Activated CD4-positive, alpha-beta T cell treated with anti-CD3 and anti-CD28 coated beads, Interleukin-2, Interleukin-6, amounts not matched to agents 100 ng/mL and 50 ng/mL, durations not matched to agents 16 hours and 8 hours (primary cell): ENCODE results near the gene FBXL7.

Experiments used
- DNase-seq: peaks from one replicate; pipeline ENCODE4 v3.0.0-alpha.2; 2020

The FBXL7 gene

DNA sequence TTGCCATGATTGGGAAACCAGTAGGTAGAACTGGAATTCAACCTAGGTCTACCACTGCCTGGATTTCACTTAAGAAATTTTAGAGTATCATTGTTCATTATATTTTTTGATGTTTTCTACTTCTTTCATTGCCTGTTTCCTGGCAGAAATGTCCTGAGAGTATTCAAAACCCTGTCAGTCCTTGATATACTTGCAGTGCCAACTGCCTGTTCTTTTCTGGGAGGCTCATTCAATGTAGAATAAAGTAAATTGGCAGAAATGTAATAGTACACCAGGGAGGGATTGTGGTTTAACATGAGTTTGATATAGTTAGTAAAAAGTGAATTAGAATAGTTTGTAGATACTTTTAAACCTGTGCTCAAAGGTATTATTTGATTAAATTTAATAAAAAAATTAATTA, 286.3 kb downstream of the FBXL7 start:
- no peak for DNase-seq

DNA sequence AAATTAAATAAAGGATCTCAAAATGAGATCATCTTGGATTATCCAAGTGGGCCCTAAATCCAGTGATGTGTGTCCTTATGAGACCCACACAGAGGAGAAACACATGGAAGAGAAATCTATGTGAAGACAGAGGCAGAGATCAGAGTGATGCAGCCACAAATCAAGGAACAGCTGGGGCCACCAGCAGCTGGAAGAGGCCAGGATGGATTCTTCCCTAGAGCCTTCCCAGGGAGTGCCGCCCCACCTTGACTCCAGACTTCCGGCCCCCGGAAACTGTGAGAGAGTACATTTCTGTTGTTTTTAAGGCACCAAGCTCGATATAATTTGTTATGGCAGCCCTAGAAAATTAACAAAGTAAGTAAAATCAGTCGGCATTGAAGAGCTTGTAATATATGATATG, 286.9 kb downstream of the FBXL7 start:
- DNase-seq, result no peak

DNA sequence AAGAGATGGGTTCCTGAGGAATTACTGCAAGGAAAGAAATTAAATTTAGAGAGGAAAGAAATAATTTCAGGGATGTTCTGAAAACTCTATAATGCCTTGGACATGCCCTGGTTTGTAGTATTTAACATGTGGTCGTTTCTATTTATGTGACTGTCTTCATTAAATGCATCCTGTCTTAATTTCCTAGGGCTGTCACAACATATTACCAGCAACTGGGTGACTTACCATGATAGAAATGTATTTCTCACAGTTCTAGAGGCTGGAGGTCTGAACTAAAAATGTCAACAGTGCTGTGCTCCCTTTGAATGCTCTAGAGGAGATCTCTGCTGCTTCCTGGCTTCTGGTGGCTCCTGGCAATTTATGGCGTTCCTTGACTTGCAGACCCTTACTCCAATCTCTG, 287.7 kb downstream of the FBXL7 start:
- no peak for DNase-seq

DNA sequence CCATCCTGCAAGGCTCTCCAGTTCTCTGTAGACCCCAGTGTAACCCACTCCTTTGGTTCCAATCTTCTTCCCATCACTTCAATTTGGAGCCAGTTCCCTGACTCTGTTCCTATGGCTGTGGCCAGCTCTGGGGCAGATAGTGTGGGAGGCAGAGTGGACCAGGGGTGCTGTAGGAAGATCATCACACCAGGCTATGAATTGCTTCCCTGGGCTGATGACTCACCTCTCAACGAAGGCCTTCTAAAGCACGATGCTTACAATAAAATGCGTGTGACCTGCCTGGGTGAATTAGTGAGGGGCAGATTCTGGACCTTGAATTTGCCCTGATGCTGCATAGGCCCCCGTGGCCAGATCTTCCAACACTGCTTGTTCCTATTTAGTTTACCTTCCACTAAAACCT, 289.7 kb downstream of the FBXL7 start:
- no peak for DNase-seq

DNA sequence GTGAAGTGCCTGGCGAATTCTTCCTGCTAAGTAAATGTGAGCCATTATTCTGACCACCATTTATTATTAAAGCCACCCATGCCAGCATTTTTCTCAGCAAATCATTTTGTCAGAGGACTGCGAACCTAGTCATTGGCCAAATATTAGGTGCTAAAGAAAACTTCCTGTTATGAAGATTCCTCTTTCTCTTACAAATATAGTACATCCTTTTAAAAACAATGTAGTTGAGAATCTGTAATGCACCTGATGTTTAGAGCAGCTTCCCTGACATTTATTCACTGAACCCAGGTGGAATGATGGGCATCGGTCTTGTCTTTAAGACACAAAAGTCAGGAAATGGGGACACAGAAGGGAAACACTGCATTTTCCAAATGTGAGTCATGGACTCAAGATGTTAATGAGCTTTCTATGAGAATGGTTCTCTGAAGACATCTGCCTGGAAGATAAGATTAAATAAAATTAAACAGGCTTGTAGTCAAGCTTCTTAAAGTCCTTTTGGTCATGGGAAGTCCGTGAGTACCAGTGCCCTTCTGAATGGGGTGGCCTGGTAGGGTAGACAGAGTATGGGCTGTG, 290.6 kb downstream of the FBXL7 start:
- DNase-seq, result no peak

DNA sequence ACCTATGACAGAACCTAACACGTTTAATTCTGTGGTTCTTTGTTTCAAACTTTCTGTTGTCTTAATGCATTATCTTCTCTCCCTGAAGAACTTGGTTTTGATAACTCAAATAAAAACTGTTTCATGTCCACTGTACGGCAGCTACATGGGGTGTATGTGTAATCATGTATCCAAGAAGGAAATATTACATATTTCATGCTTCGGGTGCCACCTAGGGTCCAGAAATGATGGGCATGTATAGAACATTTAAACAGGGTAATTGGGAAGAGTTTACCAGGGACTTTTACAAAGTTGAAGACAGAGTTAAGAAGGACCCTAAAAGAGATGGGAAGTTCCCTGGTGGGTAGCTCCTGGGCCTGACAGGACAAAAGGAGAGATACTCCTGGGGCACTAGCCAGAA, 291.3 kb downstream of the FBXL7 start:
- no peak for DNase-seq

DNA sequence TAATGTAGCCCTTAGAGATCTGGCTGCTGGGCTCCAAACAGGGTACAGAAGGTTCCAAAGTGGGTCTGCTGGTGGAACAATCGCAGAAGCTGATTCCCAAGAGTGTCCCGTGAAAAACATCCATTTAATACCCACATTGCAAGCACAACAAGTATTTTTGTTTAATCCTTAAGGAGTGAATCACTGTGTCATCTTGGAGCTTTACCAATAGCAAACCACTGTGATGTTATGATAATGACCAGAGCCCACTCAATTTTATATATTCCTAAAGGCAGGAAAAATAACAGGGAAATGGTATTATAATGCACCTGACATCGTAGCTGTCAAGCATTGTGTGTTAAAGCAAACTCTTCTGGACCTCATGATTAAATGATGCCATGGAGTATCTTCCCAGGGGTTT, 291.9 kb downstream of the FBXL7 start:
- no peak for DNase-seq

DNA sequence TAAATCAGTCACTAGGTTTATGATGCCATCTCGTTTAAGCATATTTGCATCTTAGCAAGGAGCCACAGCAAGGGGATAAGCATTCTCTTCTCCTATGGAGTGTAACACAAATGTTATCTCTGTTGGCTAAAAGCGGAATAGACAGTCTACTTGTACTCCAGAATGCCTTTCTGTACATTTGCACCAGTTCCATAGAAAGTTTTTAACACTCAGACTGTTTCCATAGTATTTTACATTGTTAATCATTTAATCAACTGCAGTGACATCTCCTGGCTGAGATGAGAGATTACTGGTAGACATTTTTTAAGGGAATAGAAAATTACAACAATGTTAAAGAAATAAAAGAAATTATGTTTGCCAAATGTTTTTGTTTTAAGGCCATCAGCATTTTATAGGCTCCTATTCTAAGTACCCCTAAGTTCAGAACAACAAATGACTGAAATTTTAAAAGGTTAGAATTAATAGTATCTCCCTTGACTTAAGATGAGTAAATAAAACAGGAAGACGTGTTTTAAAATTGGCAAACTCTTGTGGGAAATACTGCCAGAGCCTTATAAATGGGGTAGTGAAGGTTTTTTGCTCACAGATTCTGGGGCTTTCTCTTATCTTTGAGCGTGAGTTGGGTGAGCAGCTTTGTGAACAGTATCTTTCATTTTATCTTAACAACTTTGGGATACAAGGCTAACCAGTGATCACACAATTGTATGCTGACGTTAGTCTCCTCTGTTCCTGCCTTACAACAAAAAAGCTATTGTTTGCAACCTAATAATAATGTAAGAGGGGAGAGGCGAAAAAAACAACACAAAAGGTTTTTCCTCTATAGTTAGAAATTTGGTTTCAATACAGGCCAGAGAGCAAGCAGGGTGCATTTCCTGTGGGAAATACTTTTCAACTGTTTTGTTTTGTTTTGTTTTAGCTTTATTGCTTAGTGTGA, 294.3 kb downstream of the FBXL7 start:
- no peak for DNase-seq

DNA sequence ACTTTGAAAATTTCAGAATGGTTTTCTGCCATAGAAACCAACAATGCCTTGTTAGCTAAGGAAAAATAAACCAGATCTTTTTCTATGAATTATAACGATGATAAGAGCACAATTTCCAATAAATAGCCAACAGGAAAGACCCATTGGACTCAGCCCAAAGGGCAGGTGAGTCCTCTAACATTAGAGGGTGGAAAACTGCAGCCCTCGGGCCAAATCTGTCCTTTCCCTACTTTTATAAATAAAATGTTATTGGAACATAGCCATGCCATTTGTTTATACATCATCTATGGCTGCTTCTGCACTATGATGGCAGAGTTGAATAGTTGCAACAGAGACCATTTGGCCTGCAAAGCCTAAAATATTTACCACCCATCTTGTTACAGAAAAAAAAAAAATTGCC, 296.1 kb downstream of the FBXL7 start:
- no peak for DNase-seq

DNA sequence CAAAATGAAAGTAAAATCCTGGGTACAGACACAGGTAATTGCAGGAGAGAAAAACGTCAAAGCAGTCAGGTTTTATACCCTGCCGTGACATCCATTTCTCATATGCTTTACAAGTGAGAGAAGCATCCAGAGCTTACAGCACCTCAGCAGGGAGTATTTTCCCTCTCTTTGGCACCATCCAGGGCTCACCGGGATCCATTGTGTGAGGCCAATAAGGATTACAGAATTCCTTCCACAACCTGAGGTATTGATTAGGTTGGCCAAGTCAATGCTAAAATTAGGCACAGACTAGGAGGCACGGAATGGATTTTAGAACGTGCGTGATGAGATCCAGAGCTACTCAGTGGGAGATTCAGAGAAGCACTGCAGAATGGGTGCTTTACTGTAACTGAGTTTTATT, 296.6 kb downstream of the FBXL7 start:
- DNase-seq, result no peak

DNA sequence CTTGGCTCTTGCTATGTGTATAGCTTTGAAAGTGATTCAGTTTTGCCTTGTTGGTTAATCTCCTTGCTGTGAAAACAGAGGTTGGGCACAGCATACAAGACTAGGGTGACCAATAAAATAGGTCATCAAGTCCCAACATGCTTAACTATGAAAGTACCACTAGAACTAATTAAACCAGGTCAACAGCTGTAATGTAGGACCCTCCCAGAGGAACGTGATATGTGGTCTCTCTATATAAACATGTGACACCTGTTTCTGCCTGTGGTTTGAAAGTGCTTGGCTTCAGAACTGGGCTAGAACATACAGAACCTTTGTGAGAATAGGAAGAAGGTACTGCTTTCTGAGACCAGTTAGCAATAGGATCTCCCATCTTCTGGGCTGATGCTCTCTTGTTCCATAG, 297.1 kb downstream of the FBXL7 start:
- DNase-seq, result no peak

DNA sequence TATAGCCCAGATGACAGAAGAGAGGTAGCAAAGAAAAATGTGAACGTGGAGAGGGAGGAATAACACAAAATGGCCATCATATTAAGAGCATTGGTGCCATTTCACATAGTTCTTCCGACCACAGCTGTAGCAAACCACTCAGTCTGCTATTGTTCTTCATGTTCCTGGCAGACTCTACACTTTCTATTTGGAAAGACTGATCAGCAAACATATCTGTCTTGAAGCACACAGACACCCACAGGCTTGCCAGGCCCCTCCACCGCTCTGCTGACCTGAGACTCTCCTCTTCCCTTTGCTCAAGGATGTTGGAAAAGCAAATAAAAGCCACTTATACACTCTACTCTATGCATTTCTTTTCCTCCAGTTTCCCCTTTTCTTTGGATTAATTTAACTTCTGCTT, 298.0 kb downstream of the FBXL7 start:
- DNase-seq, result no peak

DNA sequence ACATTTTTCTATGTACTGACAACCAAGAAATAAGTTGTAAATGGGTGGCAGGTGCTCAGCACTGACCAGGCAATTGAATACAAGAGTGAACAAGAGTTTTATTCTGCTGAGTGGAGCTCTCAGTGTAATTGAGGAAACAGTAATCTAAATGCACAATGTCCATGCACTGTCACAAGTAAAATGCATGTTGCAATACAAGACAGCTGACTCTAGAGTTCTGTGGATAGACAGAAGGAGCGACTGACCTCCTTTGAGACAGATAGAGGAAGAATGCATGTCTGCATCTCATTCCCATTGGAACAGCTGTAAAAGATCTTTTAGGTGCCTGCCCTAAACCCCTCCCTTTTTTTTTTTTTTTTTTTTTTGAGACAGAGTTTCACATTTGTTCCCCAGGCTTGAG, 299.0 kb downstream of the FBXL7 start:
- DNase-seq, result no peak

DNA sequence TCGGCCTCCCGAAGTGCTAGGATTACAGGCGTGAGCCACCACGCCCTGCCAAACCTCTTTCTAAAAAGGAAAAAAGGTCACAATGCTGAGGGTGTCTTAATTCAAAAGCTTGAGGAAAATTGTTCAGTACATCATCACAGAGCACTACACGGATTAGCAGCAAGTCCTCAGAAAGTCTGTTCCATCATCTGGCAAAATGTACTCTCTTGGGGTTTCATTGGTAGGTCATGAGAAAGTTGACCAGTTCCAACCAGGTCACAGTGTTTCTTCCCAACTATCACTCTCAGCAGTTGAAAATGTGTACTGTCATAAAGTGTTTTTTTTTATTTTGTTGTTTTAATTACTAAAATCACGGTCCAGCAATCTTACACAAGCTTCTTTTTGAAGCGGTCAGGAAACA, 299.6 kb downstream of the FBXL7 start:
- no peak for DNase-seq

DNA sequence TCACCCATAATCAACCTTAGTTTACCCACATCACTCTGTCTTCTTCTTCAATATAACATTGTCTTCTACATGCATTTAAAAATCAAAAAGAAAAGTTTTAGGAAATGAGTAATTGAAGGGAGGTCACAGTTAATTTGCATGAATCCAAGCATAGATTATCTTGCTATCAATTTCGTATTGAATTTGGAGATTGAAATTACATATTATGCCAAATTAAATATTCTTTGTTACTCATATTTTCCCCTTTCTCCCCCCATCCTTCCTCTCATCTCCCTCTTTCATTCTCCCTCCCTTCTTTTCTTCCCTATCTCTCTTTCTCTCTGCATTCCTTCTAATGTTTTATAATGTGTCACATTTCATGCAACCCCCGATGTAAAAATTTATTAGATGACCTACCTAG, 303.3 kb downstream of the FBXL7 start:
- DNase-seq, result no peak

DNA sequence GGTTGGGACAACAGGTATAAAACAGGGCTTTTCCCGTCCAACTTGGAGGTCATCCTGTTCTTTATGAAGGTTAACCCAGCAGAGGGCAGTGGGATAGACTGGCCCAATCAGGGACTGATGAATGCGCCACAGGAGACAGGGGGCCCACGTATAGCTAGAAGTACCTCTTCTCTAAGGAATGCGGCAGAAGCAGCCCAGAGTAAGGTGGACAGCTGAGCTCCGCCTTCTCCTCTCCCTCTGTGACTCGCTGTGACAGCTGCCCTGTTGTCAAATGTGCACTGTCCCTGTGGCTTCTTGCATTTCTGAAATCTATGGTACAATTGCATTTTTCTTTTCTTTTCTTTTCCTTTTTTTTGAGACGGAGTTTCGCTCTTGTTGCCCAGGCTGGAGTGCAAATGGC, 306.6 kb downstream of the FBXL7 start:
- no peak for DNase-seq

DNA sequence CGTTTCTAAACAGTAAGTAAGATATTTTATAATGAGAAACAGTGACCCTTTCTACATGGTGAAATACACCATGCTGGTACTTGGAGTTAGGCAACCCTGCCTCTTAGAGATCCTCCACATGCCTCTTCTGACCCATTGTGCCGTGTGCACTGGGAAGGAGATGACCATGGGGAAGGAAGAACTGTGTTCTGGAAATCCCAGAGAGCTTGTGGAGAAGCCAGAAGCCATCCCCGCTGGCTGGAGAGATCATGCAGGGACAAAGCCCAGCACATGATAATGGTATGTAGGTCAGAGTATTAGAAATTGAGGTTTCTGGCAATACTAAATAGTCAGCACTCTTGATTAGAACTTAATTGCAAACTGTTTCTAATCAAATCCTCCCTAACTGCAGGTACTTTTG, 307.3 kb downstream of the FBXL7 start:
- no peak for DNase-seq

DNA sequence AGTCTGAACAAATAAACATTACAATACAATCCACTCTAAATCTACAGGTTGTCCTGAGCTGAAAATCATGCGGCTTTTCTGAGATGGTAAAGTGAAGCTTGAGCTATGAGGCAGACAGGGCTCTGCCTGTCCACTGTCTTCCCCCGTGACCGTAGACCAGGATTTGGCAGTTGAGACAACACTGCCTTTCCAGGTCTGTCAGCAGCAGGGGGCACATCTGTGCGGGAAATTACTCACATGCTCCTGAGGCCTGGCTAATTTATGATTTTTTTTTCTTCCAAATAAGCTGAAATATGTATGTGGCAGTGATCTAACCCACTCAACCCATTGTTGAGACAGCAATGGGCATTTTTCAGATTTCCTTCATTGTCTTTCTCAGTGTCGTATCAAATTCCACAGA, 307.9 kb downstream of the FBXL7 start:
- DNase-seq, result no peak

DNA sequence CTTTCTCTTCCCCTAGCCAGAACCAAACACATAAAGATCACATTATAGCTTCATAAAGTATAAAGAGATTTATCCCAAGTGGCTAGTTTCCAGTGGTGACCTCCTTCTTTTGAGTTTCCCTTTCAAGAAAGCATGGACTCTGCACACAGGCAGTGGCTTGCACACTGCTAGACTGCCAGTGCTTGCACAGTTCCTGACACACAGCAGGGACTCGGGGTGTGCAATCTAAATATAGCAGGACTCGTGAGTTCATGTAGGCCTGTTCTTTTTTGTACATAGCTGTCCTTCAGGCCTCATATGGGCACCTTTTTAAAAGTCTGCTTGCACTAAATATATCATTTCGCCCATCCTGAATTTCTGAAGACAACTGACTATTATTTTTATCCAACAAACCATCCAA, 308.6 kb downstream of the FBXL7 start:
- no peak for DNase-seq

DNA sequence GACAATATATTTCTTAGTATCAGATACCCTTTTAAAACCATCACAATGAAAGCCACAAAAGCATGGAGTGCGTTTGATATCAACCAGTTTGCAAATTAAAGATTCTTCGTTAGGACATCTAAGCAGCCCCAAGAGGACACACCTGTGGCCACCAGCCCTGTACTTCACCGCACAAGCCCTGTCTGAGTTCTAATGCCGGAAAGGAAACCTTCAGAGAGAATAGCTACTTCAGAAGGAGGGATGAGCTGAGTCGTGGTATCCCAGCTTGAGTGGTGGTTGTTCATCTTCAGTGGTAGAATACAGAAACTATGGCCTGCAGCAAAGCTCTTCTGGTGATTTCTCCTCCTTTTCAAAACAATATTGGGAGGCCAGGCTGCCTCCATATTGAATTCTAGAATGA, 319.6 kb downstream of the FBXL7 start:
- DNase-seq, result no peak

DNA sequence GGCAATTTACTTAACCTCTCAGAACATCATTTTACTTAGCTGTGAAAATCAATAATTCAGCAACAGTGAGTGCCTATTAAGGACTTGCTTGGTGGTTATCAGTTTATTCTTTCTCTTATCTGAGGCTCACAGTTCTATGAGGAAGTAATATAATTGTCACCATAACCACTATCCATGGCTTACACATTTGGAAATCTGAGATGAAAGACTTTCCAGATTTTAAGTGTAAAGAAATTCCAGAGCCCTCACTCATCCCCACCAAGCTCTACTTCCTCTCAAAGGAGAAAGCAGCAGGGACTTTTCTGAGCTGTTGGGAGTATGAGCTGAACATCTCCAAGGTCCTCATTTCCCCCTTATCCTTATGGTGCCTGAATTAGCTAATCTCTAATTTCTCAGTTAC, 321.5 kb downstream of the FBXL7 start:
- DNase-seq, result no peak

DNA sequence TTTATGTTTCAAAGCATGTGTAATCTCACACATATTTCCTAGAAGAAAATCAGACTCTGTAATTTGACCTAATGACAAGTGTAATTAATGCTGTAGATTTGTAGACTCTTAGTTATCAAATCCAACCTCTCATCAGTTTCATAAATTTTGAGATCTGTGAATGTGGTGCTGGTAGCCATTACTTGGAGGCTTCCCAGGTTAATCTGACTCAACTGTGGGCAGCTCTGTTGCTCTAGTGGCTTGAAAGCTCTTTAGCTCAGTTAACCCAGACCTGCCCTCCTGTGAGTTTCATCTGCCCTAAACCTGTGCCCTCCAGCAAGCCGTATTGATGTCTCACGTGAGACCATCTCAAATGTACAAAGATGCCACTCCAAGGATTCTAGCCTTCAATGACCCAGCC, 323.4 kb downstream of the FBXL7 start:
- no peak for DNase-seq

DNA sequence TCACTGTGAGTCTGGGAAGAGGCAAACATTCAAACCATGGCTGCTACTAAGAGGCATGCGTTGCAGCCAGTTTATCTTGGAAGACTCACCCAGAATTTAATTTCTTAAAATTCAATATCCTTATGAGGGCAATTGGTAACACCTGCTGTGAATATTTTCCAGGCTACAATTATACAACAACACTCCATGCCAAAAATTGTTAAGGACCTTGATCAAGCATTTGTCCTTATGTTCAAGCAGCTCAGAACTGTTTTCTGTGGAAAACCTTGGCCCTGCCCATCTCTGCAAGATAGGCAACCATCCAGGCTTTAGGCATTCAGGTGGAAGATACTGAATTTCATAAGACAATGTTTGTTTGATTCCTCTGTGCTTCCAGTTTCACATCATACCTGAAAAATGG, 327.8 kb downstream of the FBXL7 start:
- no peak for DNase-seq

DNA sequence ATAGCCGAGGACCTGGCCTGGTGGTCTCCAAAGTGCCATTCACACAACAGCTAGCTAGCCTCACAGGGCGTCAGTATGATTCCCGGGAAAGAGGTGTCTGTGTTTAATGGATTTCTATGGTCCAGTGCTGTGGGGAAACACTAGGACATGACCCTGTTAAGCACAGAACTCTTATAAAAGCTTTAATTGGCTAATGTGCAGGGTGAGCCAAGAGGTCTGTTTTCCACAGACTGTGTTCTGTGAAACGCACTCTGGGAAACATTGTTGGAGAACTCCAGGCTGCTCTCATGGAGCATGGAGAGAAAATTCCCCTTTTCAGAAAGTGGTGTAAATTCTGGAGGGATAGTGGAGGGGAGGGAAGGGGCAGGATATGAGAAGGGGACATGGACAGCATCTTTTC, 331.4 kb downstream of the FBXL7 start:
- no peak for DNase-seq

DNA sequence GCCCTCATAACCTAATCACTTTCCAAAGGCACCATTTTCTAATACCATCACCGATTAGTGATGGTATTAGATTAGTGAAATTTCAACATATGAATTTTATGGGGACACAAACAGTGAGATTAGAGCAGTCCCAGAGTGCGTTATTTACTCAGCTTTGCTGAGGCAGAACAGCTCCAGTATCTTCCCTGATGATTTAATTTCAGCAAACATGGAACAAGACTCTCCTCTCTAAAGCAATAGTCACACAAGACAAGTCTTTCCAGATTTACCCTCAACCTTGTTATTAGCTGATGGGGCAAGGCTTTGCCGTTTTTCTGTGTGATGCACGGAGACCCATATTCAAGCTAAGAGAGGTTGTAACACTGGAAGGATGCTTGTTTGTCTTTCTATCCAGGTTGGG, 333.4 kb downstream of the FBXL7 start:
- DNase-seq, result no peak
